H9 (cell line): ENCODE data around the gene COL4A4. TPM values are rescaled to one million over a fixed set of nuclear protein-coding genes. Genes with fewer than 3 reads are reported as not detected.

Source experiments
- DNase-seq: peaks from one replicate; pipeline ENCODE4 v3.0.0-alpha.2; 2017
- H2AFZ ChIP-seq: one replicate; pipeline ENCODE4 v1.6.1; 2013; ENCODE audit warnings: mild to moderate bottlenecking, low read length, control low read depth, moderate library complexity
- H2AK5ac ChIP-seq: 2 replicates; pipeline ENCODE4 v1.6.1; 2013; ENCODE audit warnings: low read length, control low read depth, mixed read lengths; ENCODE audit not compliant: insufficient read length
- H2BK120ac ChIP-seq: one replicate; pipeline ENCODE4 v1.6.1; 2013; ENCODE audit warnings: low read depth, mild to moderate bottlenecking, low read length, control low read depth, inconsistent platforms; ENCODE audit not compliant: poor library complexity, severe bottlenecking
- H2BK12ac ChIP-seq: 2 replicates; pipeline ENCODE4 v1.6.1; 2013; ENCODE audit warnings: low read length, control low read depth, mixed read lengths, low read depth; ENCODE audit not compliant: insufficient read length
- H2BK15ac ChIP-seq: 2 replicates; pipeline ENCODE4 v1.6.1; 2013; ENCODE audit warnings: low read depth, low read length, control low read depth
- H2BK20ac ChIP-seq: one replicate; pipeline ENCODE4 v1.6.1; 2013; ENCODE audit warnings: low read depth, mild to moderate bottlenecking, low read length, control low read depth, inconsistent platforms; ENCODE audit not compliant: poor library complexity, severe bottlenecking
- H2BK5ac ChIP-seq: 2 replicates; pipeline ENCODE4 v1.6.1; 2013; ENCODE audit warnings: low read length, control low read depth, mixed read lengths; ENCODE audit not compliant: insufficient read length
- H3K14ac ChIP-seq: 2 replicates; pipeline ENCODE4 v1.6.1; 2013; ENCODE audit warnings: low read length, control low read depth; ENCODE audit not compliant: insufficient read depth
- H3K18ac ChIP-seq: 2 replicates; pipeline ENCODE4 v1.6.1; 2013; ENCODE audit warnings: low read depth, mild to moderate bottlenecking, mixed read lengths, low read length, control low read depth; ENCODE audit not compliant: insufficient read length
- H3K23ac ChIP-seq: 2 replicates; pipeline ENCODE4 v1.6.1; 2013; ENCODE audit warnings: low read length, control low read depth, mixed read lengths, low read depth; ENCODE audit not compliant: insufficient read length
- H3K23me2 ChIP-seq: 2 replicates; pipeline ENCODE4 v1.6.1; 2013; ENCODE audit warnings: low read depth, mild to moderate bottlenecking, mixed read lengths, low read length, control low read depth; ENCODE audit not compliant: insufficient read length, poor library complexity, severe bottlenecking
- H3K27ac ChIP-seq: 2 replicates; pipeline ENCODE4 v1.5.1; 2013; ENCODE audit warnings: low read length, control low read depth, mixed read lengths, low read depth; ENCODE audit not compliant: insufficient read length
- H3K27me3 ChIP-seq: 2 replicates; pipeline ENCODE4 v1.6.1; 2013; ENCODE audit warnings: low read length, control low read depth, inconsistent platforms; ENCODE audit not compliant: insufficient read depth
- H3K4ac ChIP-seq: 2 replicates; pipeline ENCODE4 v1.6.1; 2013; ENCODE audit warnings: low read depth, mild to moderate bottlenecking, control low read depth, inconsistent platforms, low read length, moderate library complexity
- H3K4me1 ChIP-seq: 2 replicates; pipeline ENCODE4 v1.6.1; 2013; ENCODE audit warnings: low read length, control low read depth, inconsistent platforms; ENCODE audit not compliant: insufficient read depth
- H3K4me2 ChIP-seq: 2 replicates; pipeline ENCODE4 v1.6.1; 2013; ENCODE audit warnings: low read length, control low read depth, mixed read lengths; ENCODE audit not compliant: insufficient read length, insufficient read depth
- H3K56ac ChIP-seq: 2 replicates; pipeline ENCODE4 v1.6.1; 2013; ENCODE audit warnings: low read depth, mild to moderate bottlenecking, mixed read lengths, low read length, control low read depth; ENCODE audit not compliant: insufficient read length
- H3K79me1 ChIP-seq: 2 replicates; pipeline ENCODE4 v1.6.1; 2013; ENCODE audit warnings: low read depth, mild to moderate bottlenecking, moderate library complexity, low read length, control low read depth, inconsistent platforms; ENCODE audit not compliant: insufficient read depth, poor library complexity, severe bottlenecking
- H3K79me2 ChIP-seq: 2 replicates; pipeline ENCODE4 v1.6.1; 2013; ENCODE audit warnings: low read length, control low read depth, inconsistent platforms; ENCODE audit not compliant: insufficient read depth
- H3K9ac ChIP-seq: 2 replicates; pipeline ENCODE4 v1.6.1; 2013; ENCODE audit warnings: low read length, control low read depth, mixed read lengths; ENCODE audit not compliant: insufficient read length; ENCODE audit errors: extremely low read depth
- H3K9me3 ChIP-seq: one replicate; pipeline ENCODE4 v1.6.1; 2013; ENCODE audit warnings: low read depth, low read length, inconsistent platforms; ENCODE audit not compliant: control insufficient read depth
- H3T11ph ChIP-seq: one replicate; pipeline ENCODE4 v1.6.1; 2013; ENCODE audit warnings: mild to moderate bottlenecking, low read length, control low read depth, inconsistent platforms
- H4K20me1 ChIP-seq: one replicate; pipeline ENCODE4 v1.6.1; 2013; ENCODE audit not compliant: control insufficient read depth, insufficient read length, insufficient read depth
- H4K5ac ChIP-seq: 2 replicates; pipeline ENCODE4 v1.6.1; 2013; ENCODE audit warnings: low read depth, mild to moderate bottlenecking, mixed read lengths, low read length, control low read depth; ENCODE audit not compliant: insufficient read length
- H4K8ac ChIP-seq: replicated peaks from 2 replicates; pipeline ENCODE4 v1.6.1; 2013; ENCODE audit warnings: low read length, control low read depth, mixed read lengths, low read depth; ENCODE audit not compliant: insufficient read length
- H4K91ac ChIP-seq: 2 replicates; pipeline ENCODE4 v1.6.1; 2013; ENCODE audit warnings: low read depth, mild to moderate bottlenecking, moderate library complexity, mixed read lengths, low read length, control low read depth; ENCODE audit not compliant: insufficient read length
- H3K27ac Mint-ChIP-seq, 3 experiments: 2 replicates in 2 of 3; 3 replicates in 1 of 3; pipeline ENCODE4 v1.8.0; 2020 to 2021; ENCODE audit warnings: mixed read lengths in 3 of 3, mild to moderate bottlenecking in 1 of 3, moderate library complexity in 1 of 3
- H3K27me3 Mint-ChIP-seq: 2 replicates; pipeline ENCODE4 v1.8.0; 2021; ENCODE audit warnings: low read depth, mild to moderate bottlenecking, moderate library complexity, mixed read lengths
- H3K36me3 Mint-ChIP-seq, 3 experiments: 2 replicates in 2 of 3; 3 replicates in 1 of 3; pipeline ENCODE4 v1.8.0; 2020 to 2021; ENCODE audit warnings: low read depth in 3 of 3, mixed read lengths in 3 of 3; ENCODE audit not compliant: insufficient read depth in 1 of 3
- H3K4me1 Mint-ChIP-seq, 2 experiments: 2 replicates each; pipeline ENCODE4 v1.8.0; 2020; ENCODE audit warnings: mixed read lengths in 2 of 2
- H3K4me3 Mint-ChIP-seq, 2 experiments: 2 replicates in 1 of 2; 3 replicates in 1 of 2; pipeline ENCODE4 v1.8.0; 2020 to 2021; ENCODE audit warnings: mild to moderate bottlenecking in 2 of 2, mixed read lengths in 2 of 2, moderate library complexity in 1 of 2
- H3K9me3 Mint-ChIP-seq, 2 experiments: 2 replicates in 1 of 2; 3 replicates in 1 of 2; pipeline ENCODE4 v1.8.0; 2020; ENCODE audit warnings: mild to moderate bottlenecking in 2 of 2, mixed read lengths in 2 of 2, moderate library complexity in 1 of 2
- CTCF ChIP-seq: fragments of 200-600 bp; sonication (generic); conservative IDR thresholded peaks from 3 replicates; pipeline ENCODE4 v1.8.0; 2021; ENCODE audit warnings: antibody characterized with exemption, mild to moderate bottlenecking
- WGBS: extraction: QIAGEN DNeasy Blood & Tissue Kit; methylation state at CpG from one replicate; pipeline ENCODE4 v1.1.7; 2013; ENCODE audit warnings: missing lambda C conversion rate, low lambda C conversion rate, mixed read lengths; ENCODE audit not compliant: insufficient read length; ENCODE audit errors: extremely low coverage; 5-methylcytosine and 5-hydroxymethylcytosine counted together
- long read RNA-seq: library from polyadenylated mRNA; unstranded; transcript quantifications from one replicate; pipeline ENCODE4 v2.0.0, GENCODE V29; 2020
- total RNA-seq: library from RNA; stranded (reverse); gene quantifications from 2 replicates; pipeline ENCODE4 v1.2.1, GENCODE V29; 2021

COL4A4 gene
- 0.92 and 1.2 TPM in 2 replicates for total RNA-seq
- long read RNA-seq, partial matches to known transcripts: 2 of 6 reads
- long read RNA-seq, other reads (novel, unspliced or antisense): 4 of 6 reads

GRCh38 chr2:227163998-227164762 is at the start of gene COL4A4, which contains the start of gene COL4A3:
TSS of gene COL4A4 (minus strand) at chr2:227164205. CDS start at chr2:227147483, 16,722 bp downstream.
TSS of gene COL4A3 (plus strand) at chr2:227164624. CDS start at chr2:227164727, 103 bp downstream.
- Mint-ChIP-seq H3K27ac (no peak within 1 kb of the TSS), H3K36me3 (no peaks in the 10 kb centered on the region; a peak in 1 of 7 replicates), H3K9me3 (no peaks in the 10 kb centered on the region; a peak in 1 of 5 replicates), H3K4me3 (peak within 1 kb of the TSS; percentile 74 to 86), H3K27me3 (peaks cover 59% of the 10 kb centered on the region), H3K4me1 (peaks cover 10 to 19% of the 10 kb centered on the region in 2 experiments)
- Histone ChIP-seq H2AK5ac (no peak within 1 kb of the TSS), H3K23me2 (peaks cover 14% of the 10 kb centered on the region), H3K9ac (no peak within 1 kb of the TSS), H4K5ac (no peak within 1 kb of the TSS), H3K4me2 (peak within 1 kb of the TSS; percentile 73), H3K56ac (no peak within 1 kb of the TSS), H2BK12ac (no peak within 1 kb of the TSS), H3K79me2 (no peaks in the 10 kb centered on the region), H3K27ac (no peak within 1 kb of the TSS), H4K20me1 (no peaks in the 10 kb centered on the region), H4K91ac (no peak within 1 kb of the TSS), H2AFZ (no peak within 1 kb of the TSS), H2BK20ac (no peak within 1 kb of the TSS), H3K79me1 (no peaks in the 10 kb centered on the region), H3K27me3 (peaks cover 6% of the 10 kb centered on the region; the same call in 1 of the 2 replicates), H3K4ac (no peak within 1 kb of the TSS), H3K23ac (no peak within 1 kb of the TSS), H3K18ac (no peak within 1 kb of the TSS), H3K4me1 (no peaks in the 10 kb centered on the region; the same call in 1 of the 2 replicates), H3K9me3 (no peaks in the 10 kb centered on the region), H2BK15ac (no peak within 1 kb of the TSS), H4K8ac (no peak within 1 kb of the TSS), H3T11ph (no peak within 1 kb of the TSS), H3K14ac (no peak within 1 kb of the TSS; the same call in 1 of the 2 replicates), H2BK120ac (no peak within 1 kb of the TSS), H2BK5ac (no peak within 1 kb of the TSS)
- WGBS: no CpG with 5 or more reads among the region's 77 CpGs
- TF ChIP-seq CTCF: no peak
- peak; percentile 47 for DNase-seq
